Middle frontal gyrus (tissue), 1 donor: ENCODE measurements around the gene KCNK18.

Experiments used
- DNase-seq: peaks from one replicate; pipeline ENCODE4 v3.0.0-alpha.2; 2015; ENCODE audit warnings: low spot score; ENCODE audit errors: extremely low spot score

KCNK18 gene

DNA sequence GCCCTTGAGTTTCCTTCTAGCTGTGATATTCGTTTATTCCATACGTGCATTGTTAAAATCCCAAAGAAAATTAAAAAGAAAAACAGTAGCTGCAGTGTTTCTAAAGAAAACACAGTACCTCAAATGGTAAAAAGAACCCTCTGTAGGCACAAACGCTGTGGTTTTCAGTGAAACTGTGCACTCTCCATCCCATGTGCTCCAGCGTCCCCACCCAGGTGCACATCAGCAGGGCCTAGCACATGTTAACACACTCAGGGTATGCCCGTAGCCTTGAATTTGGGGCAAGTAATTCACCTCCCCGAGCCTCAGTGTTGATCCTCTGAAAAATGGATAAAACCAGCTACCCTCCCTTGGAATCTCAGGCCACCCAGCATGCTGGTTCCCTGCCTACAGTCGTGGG, 53.1 kb downstream of the KCNK18 start:
- no peak for DNase-seq

DNA sequence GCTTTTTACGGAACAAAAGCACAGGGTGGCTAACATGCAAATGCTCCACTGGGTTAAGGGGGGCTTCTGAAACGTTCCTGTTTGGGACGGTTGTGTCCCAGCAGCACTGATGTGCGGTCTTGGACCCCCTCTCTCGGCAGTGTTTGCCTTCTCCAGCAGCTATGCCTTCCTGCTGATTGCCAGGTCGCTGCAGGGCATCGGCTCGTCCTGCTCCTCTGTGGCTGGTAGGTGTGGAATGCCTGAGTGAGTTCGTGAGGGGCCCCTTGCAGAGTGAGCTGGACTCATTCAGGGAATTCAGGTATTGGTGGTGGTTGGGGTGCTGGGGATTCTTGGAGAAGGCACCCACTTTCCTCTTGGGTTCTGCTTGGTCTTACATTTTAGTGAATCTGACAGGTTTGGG, 56.6 kb downstream of the KCNK18 start:
- no peak for DNase-seq

DNA sequence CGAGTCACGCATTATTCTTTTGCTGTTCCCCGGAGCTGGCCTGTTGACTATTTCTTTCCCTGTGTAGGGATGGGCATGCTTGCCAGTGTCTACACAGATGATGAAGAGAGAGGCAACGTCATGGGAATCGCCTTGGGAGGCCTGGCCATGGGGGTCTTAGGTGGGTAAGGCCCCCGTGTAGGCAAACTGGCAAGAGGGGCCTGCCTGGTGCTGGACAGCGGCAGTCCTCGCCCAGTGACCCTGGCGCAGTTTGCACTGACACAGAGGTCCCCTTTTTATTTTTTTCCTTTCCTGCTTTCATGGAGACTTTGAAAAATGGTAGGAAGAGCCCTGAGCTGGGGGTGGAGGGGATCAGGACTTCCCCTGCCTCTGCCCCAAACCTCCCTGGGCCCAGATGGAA, 57.0 kb downstream of the KCNK18 start:
- DNase-seq: no peak

DNA sequence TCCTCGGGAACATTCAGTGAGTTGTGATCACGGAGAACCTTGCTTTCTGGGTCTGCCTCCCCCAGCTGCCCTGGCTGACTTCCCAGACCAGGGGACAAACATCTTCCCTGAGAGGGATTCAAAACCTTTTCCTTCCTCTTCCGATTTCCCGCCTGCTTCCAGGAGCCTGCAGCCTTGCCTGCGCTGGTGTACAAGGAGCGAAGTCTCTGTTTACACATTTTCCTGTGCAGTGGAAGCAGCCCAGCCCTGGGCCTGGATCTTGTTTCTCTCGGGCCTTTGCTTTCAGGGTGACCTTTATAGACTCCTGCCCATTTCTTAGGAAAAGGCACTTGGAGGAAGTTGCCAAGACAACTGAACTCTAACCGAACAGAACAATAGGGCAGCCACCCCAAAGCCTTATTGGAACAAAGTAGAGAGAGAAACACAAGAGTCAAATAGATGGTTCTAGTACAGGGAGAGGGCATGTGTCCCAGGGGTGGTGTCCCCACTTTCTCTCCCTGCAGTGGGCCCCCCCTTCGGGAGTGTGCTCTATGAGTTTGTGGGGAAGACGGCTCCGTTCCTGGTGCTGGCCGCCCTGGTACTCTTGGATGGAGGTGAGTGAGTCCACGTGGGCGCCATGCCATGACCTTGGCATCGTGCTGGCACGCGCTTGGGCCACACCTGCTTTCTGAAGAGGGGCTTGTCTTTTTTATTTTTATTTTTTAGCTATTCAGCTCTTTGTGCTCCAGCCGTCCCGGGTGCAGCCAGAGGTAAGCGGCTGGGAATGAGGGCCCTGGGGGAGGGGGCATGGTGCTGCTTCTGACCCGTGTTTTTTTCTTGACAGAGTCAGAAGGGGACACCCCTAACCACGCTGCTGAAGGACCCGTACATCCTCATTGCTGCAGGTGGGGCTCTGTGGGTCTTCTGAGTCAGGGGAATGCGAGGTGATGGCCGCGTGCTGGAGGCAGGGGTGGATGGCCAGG, 57.8 kb downstream of the KCNK18 start:
- no peak for DNase-seq

DNA sequence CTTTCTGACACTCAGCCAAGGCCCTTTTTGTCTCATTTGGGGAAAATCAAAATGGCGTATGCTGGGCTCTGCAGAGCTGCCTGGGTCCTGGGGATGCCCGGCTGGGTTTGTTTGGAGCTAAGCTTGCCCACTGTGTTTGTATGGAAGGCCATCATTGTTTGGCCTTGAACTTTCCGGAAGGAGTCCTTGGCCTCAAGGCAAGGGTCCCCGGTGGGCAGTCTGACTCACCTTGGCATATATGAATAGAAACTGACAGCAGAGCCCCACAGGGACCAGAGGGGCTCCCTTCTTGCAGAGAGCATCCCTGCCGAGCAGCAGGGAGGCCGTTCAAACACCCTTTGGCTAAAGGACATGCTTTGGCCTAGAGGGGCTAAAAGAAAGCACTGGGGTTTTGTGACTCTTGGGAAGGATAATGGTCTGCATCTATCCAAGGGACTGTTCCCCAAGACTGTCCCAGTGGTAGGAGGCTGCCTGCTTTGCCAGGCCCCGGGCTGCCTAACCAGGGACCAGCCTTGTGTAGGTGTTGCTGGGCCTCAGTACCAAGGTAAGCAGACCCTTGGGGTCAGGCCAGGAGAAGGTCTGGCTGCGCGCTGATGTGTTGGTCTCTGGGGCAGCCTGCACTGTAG, 58.7 kb downstream of the KCNK18 start:
- DNase-seq: no peak

DNA sequence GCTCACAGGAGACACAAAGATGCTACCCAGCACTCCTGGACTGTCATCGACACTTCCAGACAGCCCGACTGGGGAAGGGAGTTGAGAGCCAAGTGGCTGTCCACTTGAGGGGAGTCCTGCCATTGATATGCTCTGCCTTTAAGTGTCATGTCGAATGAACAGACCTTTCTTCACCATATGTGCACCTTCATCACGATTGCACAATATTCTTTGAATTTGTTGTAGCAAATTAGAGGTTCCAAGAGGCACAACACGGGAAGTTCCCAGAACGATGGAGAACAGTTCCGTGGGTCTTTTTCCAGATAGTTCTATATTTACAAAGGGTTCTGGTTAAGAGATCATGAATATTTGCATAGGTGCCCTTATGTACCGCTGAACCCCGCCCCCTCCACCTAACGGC, 59.6 kb downstream of the KCNK18 start:
- no peak for DNase-seq

DNA sequence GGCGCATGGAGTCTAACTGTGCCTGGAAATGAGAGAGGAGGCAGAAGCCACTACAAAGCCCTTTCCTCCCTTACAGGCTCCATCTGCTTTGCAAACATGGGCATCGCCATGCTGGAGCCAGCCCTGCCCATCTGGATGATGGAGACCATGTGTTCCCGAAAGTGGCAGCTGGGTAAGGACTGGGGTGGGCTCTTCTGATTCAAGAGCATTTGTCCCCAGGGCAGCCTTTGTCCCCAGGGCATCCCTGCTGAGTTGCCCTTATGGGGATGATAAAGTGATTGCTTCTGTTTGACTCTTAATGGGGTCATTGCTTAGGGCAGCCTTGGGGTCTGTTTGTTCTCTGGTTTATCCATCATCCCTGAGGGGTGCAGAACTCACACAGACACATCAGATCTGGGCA, 60.4 kb downstream of the KCNK18 start:
- DNase-seq: no peak

DNA sequence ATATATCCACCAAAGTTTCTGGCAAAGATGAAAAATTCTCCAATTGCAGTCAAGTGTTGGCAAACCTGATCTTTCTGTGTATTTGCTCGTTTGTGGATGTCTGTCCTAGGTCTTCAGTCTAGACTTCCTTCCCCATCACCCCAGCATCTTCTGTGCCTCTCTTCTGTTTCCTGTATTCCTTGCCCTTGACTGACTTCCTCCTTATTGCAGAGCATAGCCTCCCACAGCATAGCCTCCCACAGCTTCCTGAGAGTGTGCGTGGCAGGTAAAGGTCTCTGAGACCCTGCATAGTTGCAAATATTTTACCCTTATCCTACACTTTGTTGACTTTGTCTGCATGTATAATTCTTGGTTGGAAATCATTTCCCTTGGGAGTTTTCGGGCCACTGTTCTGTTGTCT, 62.0 kb downstream of the KCNK18 start:
- no peak for DNase-seq
